GM12874 (cell line): Measurements from ENCODE around the gene AK9.

ENCODE experiments used
- TF ChIP-seq, protein P1 (sequence below): IDR thresholded peaks from 2 replicates; pipeline ENCODE4 v1.5.1; 2011; ENCODE audit warnings: low read depth, mild to moderate bottlenecking, control low read depth, low read length, moderate library complexity; ENCODE audit not compliant: insufficient read depth

The AK9 gene

DNA sequence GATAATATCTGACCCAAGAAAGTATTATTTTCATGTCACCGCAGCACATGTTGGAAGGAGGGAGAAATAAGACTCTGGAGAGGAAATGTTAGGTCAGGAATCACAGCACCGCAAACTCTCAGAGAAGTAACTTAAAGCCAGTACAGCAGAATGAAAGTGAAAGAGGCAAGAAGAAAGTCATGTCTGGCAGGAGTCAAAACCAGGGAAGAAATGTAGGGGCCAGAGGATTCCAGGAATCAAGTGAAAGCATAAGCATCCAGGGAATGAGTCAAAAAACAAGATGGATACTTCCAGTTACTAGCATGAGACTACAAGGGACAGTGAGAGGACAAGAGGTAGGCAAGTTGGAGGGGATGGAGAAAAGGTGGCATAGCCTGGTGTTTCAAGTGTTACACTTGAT lies 80.4 kb downstream of the AK9 start:
- TF ChIP-seq, protein P1, sequence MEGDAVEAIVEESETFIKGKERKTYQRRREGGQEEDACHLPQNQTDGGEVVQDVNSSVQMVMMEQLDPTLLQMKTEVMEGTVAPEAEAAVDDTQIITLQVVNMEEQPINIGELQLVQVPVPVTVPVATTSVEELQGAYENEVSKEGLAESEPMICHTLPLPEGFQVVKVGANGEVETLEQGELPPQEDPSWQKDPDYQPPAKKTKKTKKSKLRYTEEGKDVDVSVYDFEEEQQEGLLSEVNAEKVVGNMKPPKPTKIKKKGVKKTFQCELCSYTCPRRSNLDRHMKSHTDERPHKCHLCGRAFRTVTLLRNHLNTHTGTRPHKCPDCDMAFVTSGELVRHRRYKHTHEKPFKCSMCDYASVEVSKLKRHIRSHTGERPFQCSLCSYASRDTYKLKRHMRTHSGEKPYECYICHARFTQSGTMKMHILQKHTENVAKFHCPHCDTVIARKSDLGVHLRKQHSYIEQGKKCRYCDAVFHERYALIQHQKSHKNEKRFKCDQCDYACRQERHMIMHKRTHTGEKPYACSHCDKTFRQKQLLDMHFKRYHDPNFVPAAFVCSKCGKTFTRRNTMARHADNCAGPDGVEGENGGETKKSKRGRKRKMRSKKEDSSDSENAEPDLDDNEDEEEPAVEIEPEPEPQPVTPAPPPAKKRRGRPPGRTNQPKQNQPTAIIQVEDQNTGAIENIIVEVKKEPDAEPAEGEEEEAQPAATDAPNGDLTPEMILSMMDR, result no peak

GRCh38 chr6:109609737-109610136 lies 81.3 kb downstream of the AK9 start:
- TF ChIP-seq, protein P1, result no peak

DNA sequence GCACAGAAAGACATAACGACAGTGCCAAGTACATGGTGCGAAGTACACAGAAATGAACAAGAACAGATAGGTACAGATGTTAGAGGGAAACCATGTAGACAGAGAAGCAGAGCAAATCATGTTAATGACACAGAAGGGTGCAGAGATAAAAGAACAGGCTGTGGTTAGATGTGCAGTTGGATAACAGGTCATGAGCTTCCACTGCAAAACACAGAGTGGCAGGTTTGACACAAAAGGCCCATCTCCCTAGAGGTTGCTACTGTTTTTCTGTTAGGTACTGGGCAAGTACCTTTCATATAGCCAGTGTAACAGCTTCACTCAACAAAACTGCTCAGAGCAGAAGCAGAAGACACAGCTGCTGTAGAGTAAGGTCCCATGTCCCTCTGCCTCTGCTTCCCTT lies 84.6 kb downstream of the AK9 start:
- TF ChIP-seq, protein P1, result no peak

DNA sequence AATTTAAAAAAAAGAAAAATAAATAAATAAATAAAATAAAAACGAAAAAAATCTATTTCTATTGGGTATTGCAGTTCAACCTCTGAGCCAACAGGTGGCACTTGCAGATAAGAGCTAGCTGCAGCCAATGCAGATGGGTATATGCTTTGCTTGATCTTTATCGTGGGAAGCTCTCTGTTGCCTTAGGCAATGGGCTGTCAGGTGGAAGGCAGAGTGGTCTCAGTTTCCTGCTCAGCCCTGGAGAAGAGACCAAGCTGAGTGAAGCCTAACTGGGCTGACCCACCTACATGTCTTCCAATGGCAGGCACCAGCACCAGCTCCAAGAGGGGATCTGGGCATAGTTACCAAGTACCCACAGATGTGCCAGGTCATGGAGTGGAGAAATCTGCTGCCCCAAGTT lies 95.0 kb downstream of the AK9 start:
- TF ChIP-seq, protein P1, result 0 out of 2 replicates have a peak, but pooled peaks have one; percentile 23

GRCh38 chr6:109580519-109580918 lies 110.5 kb downstream of the AK9 start:
- TF ChIP-seq, protein P1, result no peak

- TF ChIP-seq, protein P1, result no peak
Measured at GRCh38 chr6:109579361-109579760, 111.6 kb downstream of the AK9 start.

DNA sequence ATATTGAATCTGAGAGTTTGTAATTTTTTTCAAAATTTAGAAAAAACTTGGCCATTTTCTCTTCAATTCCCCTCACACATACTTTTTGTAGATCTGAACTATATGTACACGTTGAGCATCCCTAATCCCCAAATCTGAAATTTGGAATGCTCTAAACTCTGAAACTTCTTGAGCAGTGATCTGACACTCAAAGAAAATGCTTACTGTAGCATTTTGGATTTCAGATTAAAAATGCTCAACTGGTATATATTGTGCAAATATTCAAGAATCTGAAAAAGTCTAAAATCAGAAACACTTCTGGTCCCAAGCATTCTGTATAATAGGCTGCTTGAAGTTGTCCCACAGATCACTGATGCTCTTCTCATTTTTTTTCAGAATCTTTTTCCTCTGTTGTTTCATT lies 129.2 kb downstream of the AK9 start:
- TF ChIP-seq, protein P1, result no peak

DNA sequence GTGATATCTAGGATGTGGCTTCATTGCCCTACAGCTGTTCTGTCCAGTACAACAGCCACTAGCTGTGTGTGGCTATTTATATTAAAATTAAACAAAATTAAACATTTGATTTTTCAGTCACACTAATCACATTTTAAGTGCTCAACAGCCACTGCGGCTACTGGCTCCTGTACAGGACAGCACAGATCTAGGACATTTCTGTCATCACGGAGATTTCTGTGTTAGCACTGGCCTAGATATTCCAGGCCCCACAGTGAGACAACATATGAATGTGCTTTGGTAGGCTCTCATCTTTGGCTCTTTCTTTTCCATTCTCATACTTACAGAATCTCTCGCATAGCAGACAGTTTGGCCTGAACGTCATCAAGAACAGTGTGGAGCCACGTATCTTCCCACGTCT lies 159.6 kb downstream of the AK9 start:
- TF ChIP-seq, protein P1, result no peak
